Measurements from ENCODE around the gene C12orf57. TPM values are rescaled to one million over a fixed set of nuclear protein-coding genes. Genes with fewer than 3 reads are reported as not detected.

C12orf57 gene
- total and polyA plus RNA-seq, 2 of the 8 experiments (the other 6 are each of a cell fraction or from before 2014, with no cell fraction given), result 174 to 993 TPM

- no peak for TF ChIP-seq SAP30 (IDR thresholded peaks at IDR 0.05; ENCODE audit: insufficient read depth, insufficient replicate concordance, low read length)
These were observed 20.8 kb downstream of the C12orf57 start (continued) for GRCh38 chr12:6964605-6965025.

Data from H1 (cell line).